BJ (cell line): ENCODE results near the gene MAP7D2. TPM values are rescaled to one million over a fixed set of nuclear protein-coding genes. Genes with fewer than 3 reads are reported as not detected.

ENCODE experiments used
- CTCF ChIA-PET: fragments of 350-600 bp; formaldehyde crosslinking; extraction: SDS; loops from one replicate; lab custom pipeline; 2021; ENCODE audit warnings: antibody characterized with exemption, inconsistent platforms; lab: Yijun Ruan, JAX
- POLR2A ChIA-PET: fragments of 300-600 bp; sonication (Branson Sonifier 250); formaldehyde crosslinking; extraction: SDS; loops from one replicate; lab custom pipeline; 2021; ENCODE audit warnings: antibody characterized with exemption; lab: Charles Lee
- DNase-seq: peaks from one replicate; pipeline ENCODE4 v3.0.0-alpha.2; 2011; ENCODE audit warnings: low read depth
- H3K27me3 ChIP-seq: 2 replicates; pipeline ENCODE4 v1.6.0; 2011; ENCODE audit warnings: low read length; ENCODE audit not compliant: control insufficient read depth, insufficient read depth
- H3K36me3 ChIP-seq: 2 replicates; pipeline ENCODE4 v1.5.1; 2011; ENCODE audit warnings: low read length; ENCODE audit not compliant: control insufficient read depth, insufficient read depth
- H3K4me3 ChIP-seq: 2 replicates; pipeline ENCODE4 v1.5.1; 2011; ENCODE audit warnings: low read depth, mild to moderate bottlenecking, control low read depth, low read length
- polyA plus RNA-seq: library from polyadenylated mRNA; depleted of rRNA; stranded (reverse); fragments of >200 nt; gene quantifications from 2 replicates; pipeline ENCODE4 v1.2.3, GENCODE V29; 2011
- TF ChIP-seq, protein P1 (sequence below): IDR thresholded peaks from 2 replicates; pipeline ENCODE4 v1.5.1; 2011; ENCODE audit warnings: low read depth, mild to moderate bottlenecking, control low read depth, inconsistent platforms, low read length, moderate library complexity; ENCODE audit not compliant: insufficient read depth

MAP7D2 gene
- polyA plus RNA-seq, 1 experiment = 0.18 TPM

DNA sequence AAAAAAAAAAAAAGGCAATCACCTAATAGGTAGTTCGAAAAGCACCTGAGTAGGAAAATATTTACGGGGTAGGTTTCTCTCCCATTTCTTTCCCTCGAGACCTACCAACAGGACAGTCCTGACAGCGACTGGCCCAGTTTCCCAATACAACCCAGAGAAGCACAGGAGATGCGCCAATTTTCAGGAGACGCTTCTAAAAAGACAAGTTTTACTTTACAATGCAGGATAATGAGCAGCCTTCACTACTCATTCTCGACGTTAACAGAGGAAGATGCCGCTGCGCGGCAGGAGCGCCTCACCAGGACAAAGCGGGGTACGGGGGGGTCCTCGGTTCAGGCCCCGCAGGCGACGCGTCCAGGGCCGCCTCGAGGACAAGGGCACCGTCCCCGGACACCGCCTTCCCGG is 126.6 kb downstream of the MAP7D2 start:
- POLR2A ChIA-PET = no interaction called here
- Histone ChIP-seq H3K36me3 (no peaks in the 10 kb centered on the region), H3K4me3 (peak overlapping the region; percentile 77), H3K27me3 (no peaks in the 10 kb centered on the region)
- DNase-seq = no peak
- CTCF ChIA-PET = interaction anchor here (0.6 to 1.2 kb wide), 2 partner anchors 10 to 85 kb away, joined by 3 read pairs; no protein-coding TSS in a partner anchor
- TF ChIP-seq, protein P1, sequence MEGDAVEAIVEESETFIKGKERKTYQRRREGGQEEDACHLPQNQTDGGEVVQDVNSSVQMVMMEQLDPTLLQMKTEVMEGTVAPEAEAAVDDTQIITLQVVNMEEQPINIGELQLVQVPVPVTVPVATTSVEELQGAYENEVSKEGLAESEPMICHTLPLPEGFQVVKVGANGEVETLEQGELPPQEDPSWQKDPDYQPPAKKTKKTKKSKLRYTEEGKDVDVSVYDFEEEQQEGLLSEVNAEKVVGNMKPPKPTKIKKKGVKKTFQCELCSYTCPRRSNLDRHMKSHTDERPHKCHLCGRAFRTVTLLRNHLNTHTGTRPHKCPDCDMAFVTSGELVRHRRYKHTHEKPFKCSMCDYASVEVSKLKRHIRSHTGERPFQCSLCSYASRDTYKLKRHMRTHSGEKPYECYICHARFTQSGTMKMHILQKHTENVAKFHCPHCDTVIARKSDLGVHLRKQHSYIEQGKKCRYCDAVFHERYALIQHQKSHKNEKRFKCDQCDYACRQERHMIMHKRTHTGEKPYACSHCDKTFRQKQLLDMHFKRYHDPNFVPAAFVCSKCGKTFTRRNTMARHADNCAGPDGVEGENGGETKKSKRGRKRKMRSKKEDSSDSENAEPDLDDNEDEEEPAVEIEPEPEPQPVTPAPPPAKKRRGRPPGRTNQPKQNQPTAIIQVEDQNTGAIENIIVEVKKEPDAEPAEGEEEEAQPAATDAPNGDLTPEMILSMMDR = no peak

GRCh38 chrX:19987856-19988255 is 128.9 kb downstream of the MAP7D2 start:
- no peaks in the 10 kb centered on the region for H3K36me3 ChIP-seq
- H3K4me3 ChIP-seq = no peak overlapping the region
- DNase-seq = no peak
- no peaks in the 10 kb centered on the region for H3K27me3 ChIP-seq
- ChIA-PET CTCF (interaction anchor here (1.0 kb wide), 1 partner anchor 83 kb away, joined by 4 read pairs; no protein-coding TSS in a partner anchor), POLR2A (no interaction called here)
- TF ChIP-seq, protein P1 = no peak

GRCh38 chrX:19986531-19986930 is 130.2 kb downstream of the MAP7D2 start:
- TF ChIP-seq, protein P1 = no peak
- ChIA-PET POLR2A (no interaction called here), CTCF (no interaction called here)
- Histone ChIP-seq H3K27me3 (no peaks in the 10 kb centered on the region), H3K36me3 (no peaks in the 10 kb centered on the region), H3K4me3 (no peak overlapping the region)
- no peak for DNase-seq

- ChIA-PET CTCF (no interaction called here), POLR2A (no interaction called here)
- no peaks in the 10 kb centered on the region for H3K36me3 ChIP-seq
- H3K4me3 ChIP-seq = no peak overlapping the region
- no peak for DNase-seq
- no peaks in the 10 kb centered on the region for H3K27me3 ChIP-seq
- TF ChIP-seq, protein P1 = no peak
Measured at GRCh38 chrX:19981947-19982346, 134.8 kb downstream of the MAP7D2 start.

GRCh38 chrX:19975845-19976244 is 140.9 kb downstream of the MAP7D2 start:
- no peaks in the 10 kb centered on the region for H3K36me3 ChIP-seq
- no peak for DNase-seq
- ChIA-PET POLR2A (no interaction called here), CTCF (no interaction called here)
- no peak overlapping the region for H3K4me3 ChIP-seq
- H3K27me3 ChIP-seq = no peaks in the 10 kb centered on the region
- TF ChIP-seq, protein P1 = no peak
